IPS DF 19.7 (cell line): ENCODE results near the gene MSI2.

Experiments
- DNase-seq: peaks from one replicate; pipeline ENCODE4 v3.0.0-alpha.2; 2013; ENCODE audit warnings: low read depth, low spot score

MSI2 gene

DNA sequence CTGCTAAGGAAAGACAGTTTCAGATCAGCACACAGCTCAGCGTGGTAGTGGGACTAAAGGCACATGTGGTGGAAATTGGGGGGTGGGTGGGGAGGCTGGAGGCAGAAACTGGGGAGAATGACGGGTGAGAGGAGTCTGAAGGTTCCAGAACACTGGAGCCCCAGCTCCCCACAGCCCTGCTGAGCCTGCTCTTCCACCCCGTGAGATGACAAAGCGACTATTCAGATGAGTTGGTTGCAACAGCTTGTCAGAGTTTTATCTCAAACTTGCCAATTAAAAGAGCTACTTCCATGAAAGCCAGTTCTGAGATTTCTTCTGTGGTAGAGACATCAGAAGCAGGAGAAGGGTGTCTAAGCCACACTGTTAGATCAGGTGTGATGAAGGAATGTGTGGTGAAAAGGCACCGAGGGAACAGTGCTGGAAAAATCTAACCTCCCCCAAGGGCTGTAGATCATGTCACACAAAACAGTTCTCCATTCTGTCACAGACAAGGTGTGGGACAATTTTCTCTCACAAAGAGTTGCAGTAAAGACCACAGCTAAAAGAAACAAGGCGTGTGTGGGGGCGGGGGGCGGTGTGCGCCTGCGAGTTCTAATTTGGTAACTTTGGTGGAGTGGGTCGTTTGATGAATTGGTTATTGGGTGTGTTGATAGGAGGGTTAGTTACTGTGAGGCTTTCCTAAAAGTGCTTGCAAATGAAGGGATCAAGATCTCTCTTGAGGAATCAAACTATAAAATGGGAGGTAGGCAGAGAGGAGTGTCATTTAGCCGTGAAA, 449.8 kb downstream of the MSI2 start:
- no peak for DNase-seq

DNA sequence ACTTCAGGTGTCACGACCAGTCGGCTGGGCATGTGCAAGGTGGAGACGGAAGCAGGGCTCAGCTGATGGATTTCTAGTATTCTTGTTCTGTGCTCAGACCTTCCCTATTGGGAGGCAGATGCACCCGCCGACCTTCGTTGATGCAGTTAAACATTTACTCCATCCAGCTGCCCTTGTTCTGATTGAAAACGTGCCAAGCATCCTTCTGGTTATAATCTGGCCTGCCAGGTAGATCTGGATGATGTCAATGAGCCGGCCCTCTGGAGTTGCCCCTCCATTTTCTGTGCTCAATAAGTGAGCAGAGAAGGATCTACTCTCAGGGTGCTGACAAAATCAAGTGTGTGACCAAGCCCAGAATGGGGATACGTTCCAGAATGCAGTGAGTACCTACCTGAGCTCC, 450.4 kb downstream of the MSI2 start:
- no peak for DNase-seq

- DNase-seq = peak; percentile 38
Observed at GRCh38 chr17:57707892-57708291, 451.6 kb downstream of the MSI2 start.

DNA sequence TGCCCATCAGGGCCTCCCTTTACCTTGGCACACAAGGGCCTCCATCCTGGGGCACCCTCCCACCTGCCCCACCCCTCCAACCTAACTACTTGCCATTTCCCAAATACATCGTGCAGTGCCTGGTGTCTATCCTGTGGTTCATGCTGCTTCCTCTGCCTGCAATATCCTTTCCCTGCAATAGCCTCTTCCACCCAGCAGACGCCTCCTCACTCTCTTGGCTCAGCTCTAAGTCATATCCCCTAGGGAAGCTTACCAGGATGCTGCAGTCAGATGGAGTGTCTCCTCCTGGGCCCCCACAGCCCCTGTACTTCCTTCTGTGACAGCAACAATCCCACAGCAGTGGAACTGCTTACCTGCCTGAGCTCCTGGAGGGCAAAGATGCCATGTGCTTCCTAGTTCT, 452.1 kb downstream of the MSI2 start:
- no peak for DNase-seq

GRCh38 chr17:57713140-57713539, 456.8 kb downstream of the MSI2 start:
- no peak for DNase-seq

- no peak for DNase-seq
Observed at GRCh38 chr17:57714665-57715180, 458.4 kb downstream of the MSI2 start.

GRCh38 chr17:57715981-57716380, 459.7 kb downstream of the MSI2 start:
- DNase-seq = no peak

- DNase-seq = no peak
Observed at GRCh38 chr17:57718878-57719277, 462.6 kb downstream of the MSI2 start.

GRCh38 chr17:57720386-57721035, 464.2 kb downstream of the MSI2 start:
- DNase-seq = no peak

GRCh38 chr17:57721967-57722703, 465.8 kb downstream of the MSI2 start:
- no peak for DNase-seq

GRCh38 chr17:57722704-57723043, 466.4 kb downstream of the MSI2 start:
- no peak for DNase-seq

- DNase-seq = no peak
Observed at GRCh38 chr17:57723427-57724025, 467.2 kb downstream of the MSI2 start.

DNA sequence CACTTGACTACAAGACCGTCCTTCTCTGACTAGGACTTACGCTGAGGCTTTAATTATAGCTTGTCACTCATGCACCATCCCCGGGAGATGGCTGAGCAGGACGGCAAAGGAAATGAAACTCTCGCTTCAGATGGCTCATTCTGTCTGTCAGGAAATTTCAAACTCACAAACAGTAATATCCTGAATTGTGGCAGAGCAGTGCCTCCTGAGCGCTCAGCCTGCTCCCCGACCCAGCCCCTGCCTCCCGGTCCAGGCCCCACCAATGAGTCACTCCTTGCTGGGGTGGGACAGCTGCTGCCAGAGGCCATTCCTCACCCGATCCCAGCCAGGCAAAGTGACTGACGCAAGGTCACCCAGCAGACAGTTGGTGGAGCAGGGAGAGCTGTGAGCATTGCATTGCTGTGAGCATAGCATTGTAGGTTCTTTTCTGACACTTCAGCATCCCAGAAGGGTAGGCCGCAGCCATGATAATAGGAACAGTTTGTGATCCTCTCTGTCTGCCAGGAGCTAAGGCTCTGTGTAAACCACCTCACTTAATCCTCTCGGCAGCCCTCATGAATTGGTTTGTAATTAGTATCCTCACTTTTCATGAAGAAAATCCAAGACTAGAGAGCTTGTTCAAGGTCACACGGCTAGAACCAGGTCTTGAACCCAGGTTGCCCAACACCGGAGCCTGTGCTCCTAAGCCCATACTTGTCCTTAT, 467.9 kb downstream of the MSI2 start:
- DNase-seq = no peak

GRCh38 chr17:57724729-57725125, 468.4 kb downstream of the MSI2 start:
- DNase-seq = no peak

DNA sequence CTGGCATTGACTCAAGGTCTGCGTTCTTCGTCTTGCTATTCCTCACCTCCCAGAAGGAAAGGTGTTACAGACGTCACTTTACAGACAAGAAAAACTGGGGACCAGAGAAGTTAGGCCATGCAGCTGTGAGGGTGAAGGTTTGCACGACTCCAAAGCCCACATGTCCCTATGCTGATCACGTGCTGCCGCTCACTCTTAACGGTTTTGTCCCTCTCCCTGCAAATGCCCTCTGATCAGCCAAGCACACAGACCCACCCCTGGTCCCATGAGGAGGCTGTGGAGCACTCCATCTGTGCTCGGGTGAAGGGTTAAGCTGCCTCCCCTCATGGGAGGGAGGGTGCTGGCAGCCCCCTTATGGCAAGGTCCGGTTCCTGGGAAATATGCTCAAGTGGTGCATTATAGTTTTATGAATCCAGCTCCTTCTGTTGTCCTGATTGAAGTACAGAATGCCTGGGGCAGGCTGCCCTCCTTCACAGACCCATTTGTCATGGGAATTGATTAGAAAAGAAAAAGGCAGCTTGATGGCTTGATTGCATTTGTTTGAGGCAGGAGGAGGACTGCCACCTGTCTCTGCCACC, 470.0 kb downstream of the MSI2 start:
- no peak for DNase-seq

- DNase-seq = no peak
Observed at GRCh38 chr17:57726838-57727237, 470.5 kb downstream of the MSI2 start.

DNA sequence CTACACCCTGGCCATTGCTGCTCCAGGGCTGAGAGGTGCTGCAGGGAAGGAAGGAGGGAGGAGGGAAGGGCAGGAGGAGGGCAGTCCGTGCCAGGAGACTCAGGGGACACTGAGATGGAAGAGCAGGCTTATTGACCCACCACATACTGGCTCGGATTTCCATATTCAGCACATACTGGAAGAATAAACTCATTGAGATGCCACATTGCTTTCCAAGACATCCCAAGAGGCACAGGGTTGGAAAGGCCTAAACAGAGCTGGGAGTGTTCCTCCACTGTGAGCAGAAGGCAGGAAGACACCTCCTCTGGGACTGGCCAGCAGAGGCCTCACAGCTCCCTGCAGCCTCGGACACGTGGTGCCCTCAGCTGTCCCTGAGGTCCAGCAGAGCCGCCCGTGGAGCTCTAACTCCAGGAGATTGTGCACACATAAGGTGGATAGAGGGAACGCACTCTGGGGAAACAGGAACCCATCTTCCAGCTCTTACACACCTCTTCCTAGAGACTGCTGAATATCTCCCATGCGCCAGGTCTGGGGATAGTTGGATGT, 471.4 kb downstream of the MSI2 start:
- no peak for DNase-seq

DNA sequence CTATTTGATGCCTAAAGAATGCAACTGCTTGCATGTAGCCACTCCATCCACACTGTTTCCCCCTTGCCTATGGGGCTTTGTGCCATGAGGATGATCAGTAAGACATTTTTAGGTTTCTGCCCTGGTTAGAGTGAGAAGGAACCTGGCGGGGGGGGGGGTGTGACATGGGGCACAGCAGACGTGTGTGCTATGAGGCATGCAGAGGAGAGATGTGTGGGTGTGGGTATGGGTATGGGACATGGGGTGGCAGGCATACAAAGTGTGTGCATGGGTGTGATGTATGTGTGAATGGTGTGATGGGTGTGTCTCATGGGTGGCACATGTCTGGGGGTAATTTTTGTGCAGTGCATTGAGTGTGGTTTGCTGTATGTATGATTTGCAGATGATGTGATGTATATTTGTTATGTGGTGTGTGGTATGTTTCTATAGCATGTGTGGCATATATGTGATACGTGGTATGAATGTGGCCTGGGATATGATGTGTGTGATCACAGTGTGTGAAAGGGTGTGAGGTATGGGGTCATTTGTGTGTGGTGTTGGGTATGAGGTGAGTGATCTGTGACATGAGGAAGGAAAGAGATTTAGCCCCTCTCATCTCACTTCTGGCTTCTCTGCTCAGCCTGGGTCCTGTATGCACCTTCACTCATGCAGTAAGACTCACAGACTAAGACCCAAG, 473.8 kb downstream of the MSI2 start:
- no peak for DNase-seq

DNA sequence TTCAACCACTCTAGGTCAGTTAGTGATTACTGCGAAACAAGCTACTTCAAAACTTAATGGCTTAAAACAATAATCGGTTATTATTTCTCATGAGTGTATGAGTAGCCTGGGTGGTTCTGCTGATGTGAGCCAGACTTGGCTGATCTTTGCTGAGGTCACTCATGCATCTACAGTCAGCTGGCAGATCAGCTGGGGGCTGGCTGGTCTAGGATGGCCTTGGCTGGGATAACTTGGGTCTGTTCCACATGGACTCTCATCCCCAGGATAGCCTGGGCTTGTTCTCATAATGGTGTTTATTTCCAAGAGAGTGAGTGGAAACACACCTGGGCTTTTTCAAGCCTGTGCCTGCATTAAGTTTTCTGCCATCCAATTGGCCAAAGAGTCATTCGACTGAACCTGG, 475.7 kb downstream of the MSI2 start:
- no peak for DNase-seq

- no peak for DNase-seq
Observed at GRCh38 chr17:57733085-57733484, 476.8 kb downstream of the MSI2 start.
